Osteoblast (primary cell): ENCODE results near the gene NAA11. TPM values are rescaled to one million over a fixed set of nuclear protein-coding genes. Genes with fewer than 3 reads are reported as not detected.

Experiments used
- DNase-seq: peaks from one replicate; pipeline ENCODE4 v3.0.0; 2011; ENCODE audit warnings: low spot score, mixed read lengths; ENCODE audit not compliant: insufficient read length; ENCODE audit errors: missing footprints
- H2AFZ ChIP-seq: 2 replicates; pipeline ENCODE4 v1.6.0; 2011; ENCODE audit warnings: mild to moderate bottlenecking, low read length
- H3K27ac ChIP-seq: 2 replicates; pipeline ENCODE4 v1.5.1; 2011; ENCODE audit warnings: mild to moderate bottlenecking, low read depth, low read length, moderate library complexity
- H3K27me3 ChIP-seq: 2 replicates; pipeline ENCODE4 v1.6.0; 2012; ENCODE audit warnings: mild to moderate bottlenecking, control low read depth, inconsistent platforms, low read length, moderate library complexity; ENCODE audit not compliant: insufficient read depth
- H3K36me3 ChIP-seq: 2 replicates; pipeline ENCODE4 v1.5.1; 2011; ENCODE audit warnings: mild to moderate bottlenecking, low read length, control low read depth, moderate library complexity; ENCODE audit not compliant: insufficient read depth
- H3K4me1 ChIP-seq: 2 replicates; pipeline ENCODE4 v1.5.1; 2011; ENCODE audit warnings: mild to moderate bottlenecking, low read length, control low read depth, moderate library complexity; ENCODE audit not compliant: insufficient read depth
- H3K4me2 ChIP-seq: 2 replicates; pipeline ENCODE4 v1.6.0; 2011; ENCODE audit warnings: mild to moderate bottlenecking, low read length; ENCODE audit not compliant: insufficient read depth
- H3K4me3 ChIP-seq: fragments of 200-600 bp; sonication (generic); 3 replicates; pipeline ENCODE4 v1.5.1; 2012; ENCODE audit warnings: mild to moderate bottlenecking, low read length, inconsistent platforms; ENCODE audit not compliant: insufficient read depth
- H3K79me2 ChIP-seq: 2 replicates; pipeline ENCODE4 v1.6.0; 2012; ENCODE audit warnings: mild to moderate bottlenecking, low read length, control low read depth, inconsistent platforms; ENCODE audit not compliant: insufficient read depth
- H3K9me3 ChIP-seq: 2 replicates; pipeline ENCODE4 v1.5.1; 2011; ENCODE audit warnings: low read depth, low read length, control low read depth
- H4K20me1 ChIP-seq: 2 replicates; pipeline ENCODE4 v1.6.0; 2012; ENCODE audit warnings: mild to moderate bottlenecking, low read length, control low read depth; ENCODE audit not compliant: insufficient read depth
- total RNA-seq: library from RNA; depleted of rRNA; stranded (reverse); fragments of >200 nt; gene quantifications from 2 replicates; pipeline ENCODE4 v1.2.3, GENCODE V29; 2012
- TF ChIP-seq, protein P1 (sequence below): IDR thresholded peaks from 2 replicates; pipeline ENCODE4 v1.5.1; 2011; ENCODE audit warnings: mild to moderate bottlenecking, low read depth, low read length, moderate library complexity; ENCODE audit errors: extremely low read depth

Gene NAA11
- total RNA-seq, 1 donor, result not detected

DNA sequence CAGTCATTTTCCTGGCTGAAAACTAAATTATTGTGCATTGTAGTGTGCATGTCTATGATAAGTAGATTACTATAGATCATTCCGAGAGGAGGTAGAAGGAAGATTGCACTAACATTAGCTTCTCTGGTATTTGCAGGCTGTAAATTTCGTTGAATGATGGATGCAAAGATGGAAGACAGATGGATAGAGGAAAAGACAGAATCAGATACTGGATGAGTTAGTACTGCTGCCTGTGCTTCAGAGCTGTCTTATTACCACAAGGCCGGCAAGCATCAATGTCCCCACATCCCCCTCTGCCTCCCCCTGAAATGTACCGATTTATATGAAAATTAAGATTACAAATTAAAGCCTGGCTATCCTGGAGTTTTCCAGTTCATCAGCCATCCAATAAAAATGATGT, 17.7 kb downstream of the NAA11 start:
- no peaks in the 10 kb centered on the region for H3K79me2 ChIP-seq
- H3K4me1 ChIP-seq, result no peaks in the 10 kb centered on the region
- no peak for DNase-seq
- H3K4me3 ChIP-seq, result no peak overlapping the region
- H4K20me1 ChIP-seq, result no peaks in the 10 kb centered on the region
- H3K4me2 ChIP-seq, result no peak overlapping the region
- no peaks in the 10 kb centered on the region for H3K27me3 ChIP-seq
- no peak overlapping the region for H2AFZ ChIP-seq
- TF ChIP-seq, protein P1, sequence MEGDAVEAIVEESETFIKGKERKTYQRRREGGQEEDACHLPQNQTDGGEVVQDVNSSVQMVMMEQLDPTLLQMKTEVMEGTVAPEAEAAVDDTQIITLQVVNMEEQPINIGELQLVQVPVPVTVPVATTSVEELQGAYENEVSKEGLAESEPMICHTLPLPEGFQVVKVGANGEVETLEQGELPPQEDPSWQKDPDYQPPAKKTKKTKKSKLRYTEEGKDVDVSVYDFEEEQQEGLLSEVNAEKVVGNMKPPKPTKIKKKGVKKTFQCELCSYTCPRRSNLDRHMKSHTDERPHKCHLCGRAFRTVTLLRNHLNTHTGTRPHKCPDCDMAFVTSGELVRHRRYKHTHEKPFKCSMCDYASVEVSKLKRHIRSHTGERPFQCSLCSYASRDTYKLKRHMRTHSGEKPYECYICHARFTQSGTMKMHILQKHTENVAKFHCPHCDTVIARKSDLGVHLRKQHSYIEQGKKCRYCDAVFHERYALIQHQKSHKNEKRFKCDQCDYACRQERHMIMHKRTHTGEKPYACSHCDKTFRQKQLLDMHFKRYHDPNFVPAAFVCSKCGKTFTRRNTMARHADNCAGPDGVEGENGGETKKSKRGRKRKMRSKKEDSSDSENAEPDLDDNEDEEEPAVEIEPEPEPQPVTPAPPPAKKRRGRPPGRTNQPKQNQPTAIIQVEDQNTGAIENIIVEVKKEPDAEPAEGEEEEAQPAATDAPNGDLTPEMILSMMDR, result no peak
- H3K9me3 ChIP-seq, result no peaks in the 10 kb centered on the region
- H3K36me3 ChIP-seq, result no peaks in the 10 kb centered on the region
- no peak overlapping the region for H3K27ac ChIP-seq

DNA sequence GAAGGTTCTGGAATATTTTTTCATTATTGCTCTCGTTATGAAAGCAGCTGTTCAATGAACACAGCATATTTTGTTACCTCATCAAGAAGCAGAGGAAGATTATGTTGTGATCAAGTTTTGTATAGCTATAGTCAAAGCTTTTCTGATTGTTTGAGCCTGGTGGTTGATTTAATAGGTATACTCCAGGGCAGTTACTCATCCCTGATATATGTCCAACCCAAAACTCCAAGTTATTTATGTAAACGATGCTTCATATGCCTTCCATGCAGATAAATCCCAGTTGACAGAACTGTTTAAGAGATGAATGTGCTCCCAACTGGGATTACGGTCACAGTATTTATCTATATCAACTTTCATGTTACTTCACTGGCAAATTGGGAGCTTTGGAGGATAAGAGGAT, 19.1 kb downstream of the NAA11 start:
- no peaks in the 10 kb centered on the region for H3K9me3 ChIP-seq
- no peak overlapping the region for H2AFZ ChIP-seq
- H3K27ac ChIP-seq, result no peak overlapping the region
- H3K4me2 ChIP-seq, result no peak overlapping the region
- no peaks in the 10 kb centered on the region for H3K79me2 ChIP-seq
- H3K36me3 ChIP-seq, result no peaks in the 10 kb centered on the region
- no peaks in the 10 kb centered on the region for H3K4me1 ChIP-seq
- no peaks in the 10 kb centered on the region for H4K20me1 ChIP-seq
- DNase-seq, result no peak
- H3K4me3 ChIP-seq, result no peak overlapping the region
- TF ChIP-seq, protein P1, result no peak
- no peaks in the 10 kb centered on the region for H3K27me3 ChIP-seq

DNA sequence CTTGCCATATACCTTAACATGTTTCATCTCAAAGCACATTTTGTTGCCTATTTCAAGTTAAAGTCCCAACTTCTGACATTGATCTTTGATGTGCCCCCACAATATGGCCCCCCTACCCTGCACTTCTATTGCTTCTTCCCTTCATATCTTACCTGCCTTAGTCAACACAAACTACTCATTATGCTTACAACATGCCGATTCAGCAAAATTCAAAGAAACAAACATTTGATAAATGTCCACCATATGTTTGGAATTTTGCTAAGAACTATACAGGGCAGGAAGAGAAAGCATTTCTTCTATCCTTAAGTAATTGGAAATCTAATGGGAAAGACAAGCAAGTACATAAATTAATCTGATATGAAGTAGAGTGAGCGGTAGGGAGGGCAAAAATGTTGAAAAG, 25.6 kb downstream of the NAA11 start:
- Histone ChIP-seq H3K27ac (no peak overlapping the region), H3K4me3 (no peak overlapping the region)

DNA sequence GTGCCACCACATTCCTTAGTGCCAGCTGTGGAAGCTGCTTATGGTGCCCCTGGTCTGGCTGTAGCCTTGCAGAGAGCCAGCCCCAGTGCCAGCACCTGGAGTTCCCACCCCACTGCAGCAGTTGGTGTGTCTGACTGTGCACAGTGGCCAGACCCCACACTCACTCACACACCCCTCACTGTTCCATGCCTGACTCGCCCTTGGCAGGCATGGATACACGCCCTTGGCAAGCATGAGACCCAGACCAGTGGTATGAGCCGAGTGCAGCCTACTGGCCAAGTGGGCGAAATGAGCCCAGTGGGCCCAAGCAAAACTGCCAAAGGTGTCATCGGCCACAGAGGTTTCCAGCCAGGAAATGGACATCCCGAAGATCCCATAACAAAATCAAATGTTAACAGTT, 27.4 kb downstream of the NAA11 start:
- Histone ChIP-seq H3K4me1 (no peaks in the 10 kb centered on the region), H3K9me3 (no peaks in the 10 kb centered on the region), H4K20me1 (no peaks in the 10 kb centered on the region), H2AFZ (no peak overlapping the region), H3K79me2 (no peaks in the 10 kb centered on the region), H3K4me2 (no peak overlapping the region), H3K27me3 (no peaks in the 10 kb centered on the region), H3K4me3 (no peak overlapping the region), H3K36me3 (no peaks in the 10 kb centered on the region), H3K27ac (no peak overlapping the region)
- DNase-seq, result no peak
- TF ChIP-seq, protein P1, result no peak

More for the DNA sequence above, 25.6 kb downstream of the NAA11 start:
- no peaks in the 10 kb centered on the region for H3K27me3 ChIP-seq
- H2AFZ ChIP-seq, result no peak overlapping the region
- no peaks in the 10 kb centered on the region for H4K20me1 ChIP-seq
- H3K4me2 ChIP-seq, result no peak overlapping the region
- no peaks in the 10 kb centered on the region for H3K79me2 ChIP-seq
- no peaks in the 10 kb centered on the region for H3K4me1 ChIP-seq
- TF ChIP-seq, protein P1, result no peak
- H3K9me3 ChIP-seq, result no peaks in the 10 kb centered on the region
- H3K36me3 ChIP-seq, result no peaks in the 10 kb centered on the region
- DNase-seq, result no peak
